OCI-LY1 (cell line): ENCODE data around the gene CCR7.

ENCODE experiments used
- H2AFZ ChIP-seq: fragments of 200-600 bp; sonication (generic), shearing (Covaris generic); 2 replicates; pipeline ENCODE4 v1.6.0; 2014; ENCODE audit warnings: antibody characterized with exemption, mild to moderate bottlenecking, low read length
- H3F3A ChIP-seq: fragments of 200-600 bp; sonication (generic), shearing (Covaris generic); 2 replicates; pipeline ENCODE4 v1.6.0; 2014; ENCODE audit warnings: mild to moderate bottlenecking, antibody characterized with exemption, low read length, moderate library complexity; ENCODE audit not compliant: insufficient read depth
- H3K27ac ChIP-seq: fragments of 200-600 bp; sonication (generic); 2 replicates; pipeline ENCODE4 v1.5.1; 2014; ENCODE audit warnings: low read length, mixed run types, mild to moderate bottlenecking, low read depth; ENCODE audit not compliant: poor library complexity, severe bottlenecking
- H3K27me3 ChIP-seq: fragments of 200-600 bp; sonication (generic); 2 replicates; pipeline ENCODE4 v1.6.0; 2014; ENCODE audit warnings: antibody characterized with exemption, mild to moderate bottlenecking, low read length, moderate library complexity; ENCODE audit not compliant: insufficient read depth
- H3K36me3 ChIP-seq: fragments of 200-600 bp; sonication (generic); 2 replicates; pipeline ENCODE4 v1.6.1; 2014; ENCODE audit warnings: mild to moderate bottlenecking, antibody characterized with exemption, low read length, moderate library complexity, mixed read lengths; ENCODE audit not compliant: insufficient read depth
- H3K4me1 ChIP-seq: fragments of 200-600 bp; sonication (generic); 2 replicates; pipeline ENCODE4 v1.5.1; 2014; ENCODE audit warnings: mild to moderate bottlenecking, low read length, moderate library complexity; ENCODE audit not compliant: insufficient read depth, severe bottlenecking
- H3K4me2 ChIP-seq: fragments of 200-600 bp; sonication (generic), shearing (Covaris generic); 2 replicates; pipeline ENCODE4 v1.6.1; 2014; ENCODE audit warnings: low read length
- H3K4me3 ChIP-seq: fragments of 200-600 bp; sonication (generic); 2 replicates; pipeline ENCODE4 v1.5.1; 2014; ENCODE audit warnings: low read length, low read depth, mild to moderate bottlenecking, mixed read lengths; ENCODE audit not compliant: poor library complexity, severe bottlenecking
- H3K79me2 ChIP-seq: fragments of 200-600 bp; shearing (Covaris generic); 2 replicates; pipeline ENCODE4 v1.6.1; 2016; ENCODE audit warnings: mixed run types, low read length, mixed read lengths; ENCODE audit not compliant: insufficient read depth
- H3K9ac ChIP-seq: fragments of 200-600 bp; sonication (generic), shearing (Covaris generic); 2 replicates; pipeline ENCODE4 v1.6.1; 2014; ENCODE audit warnings: mild to moderate bottlenecking, low read length, mixed read lengths
- H3K9me2 ChIP-seq: fragments of 200-600 bp; sonication (generic), shearing (Covaris generic); 2 replicates; pipeline ENCODE4 v1.6.1; 2014; ENCODE audit warnings: low read depth, mild to moderate bottlenecking, low read length, mixed read lengths
- H3K9me3 ChIP-seq: fragments of 200-600 bp; shearing (Covaris generic); 2 replicates; pipeline ENCODE4 v1.6.1; 2014; ENCODE audit warnings: low read length, mixed read lengths
- H4K20me1 ChIP-seq: fragments of 200-600 bp; sonication (generic), shearing (Covaris generic); 2 replicates; pipeline ENCODE4 v1.6.0; 2016; ENCODE audit warnings: mild to moderate bottlenecking, low read length; ENCODE audit not compliant: insufficient read depth
- EZH2 ChIP-seq: fragments of 200-600 bp; sonication (generic), shearing (Covaris generic); IDR thresholded peaks from 2 replicates; pipeline ENCODE4 v1.8.0; 2017; ENCODE audit warnings: borderline replicate concordance, mixed run types, mild to moderate bottlenecking, antibody characterized with exemption, low read length, moderate library complexity, mixed read lengths
- TF ChIP-seq, protein P1 (sequence below): fragments of 200-600 bp; sonication (generic), shearing (Covaris generic); IDR thresholded peaks from 2 replicates; pipeline ENCODE4 v1.5.1; 2017; ENCODE audit warnings: mild to moderate bottlenecking, antibody characterized with exemption, low read length, moderate library complexity, mixed read lengths

The CCR7 gene

DNA sequence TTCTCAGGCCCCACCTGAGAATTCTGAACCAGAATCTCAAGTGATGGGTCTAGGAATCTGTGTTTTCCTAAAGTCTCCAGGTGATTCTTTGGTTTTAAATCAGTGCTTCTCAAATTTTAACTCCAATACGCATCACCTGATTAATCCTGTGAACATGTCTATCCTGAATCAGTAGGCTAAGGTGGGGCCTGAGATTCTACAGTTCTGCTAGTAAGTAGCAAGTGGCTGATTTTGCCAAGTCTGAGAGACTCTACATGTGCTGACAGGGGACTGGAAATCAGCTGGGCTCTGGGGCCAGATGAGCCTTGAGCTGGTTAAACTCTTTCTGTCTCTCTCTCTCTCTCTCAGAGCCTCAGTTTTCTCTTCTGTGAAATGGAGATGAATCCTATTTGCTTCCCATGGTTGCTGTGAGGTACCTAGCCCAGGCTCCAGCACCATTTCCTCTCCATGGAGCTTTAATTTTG, 9.0 kb downstream of the CCR7 start:
- Histone ChIP-seq H3K9me3 (no peaks in the 10 kb centered on the region), H3K9ac (no peak overlapping the region), H3K4me3 (no peak overlapping the region), H3K27ac (no peak overlapping the region), H3K79me2 (no peaks in the 10 kb centered on the region), H3F3A (no peaks in the 10 kb centered on the region), H3K4me1 (peaks cover 35% of the 10 kb centered on the region), H2AFZ (no peak overlapping the region), H4K20me1 (no peaks in the 10 kb centered on the region), H3K9me2 (no peaks in the 10 kb centered on the region), H3K36me3 (no peaks in the 10 kb centered on the region), H3K4me2 (no peak overlapping the region), H3K27me3 (no peaks in the 10 kb centered on the region)
- no peak for TF ChIP-seq EZH2
- TF ChIP-seq, protein P1, sequence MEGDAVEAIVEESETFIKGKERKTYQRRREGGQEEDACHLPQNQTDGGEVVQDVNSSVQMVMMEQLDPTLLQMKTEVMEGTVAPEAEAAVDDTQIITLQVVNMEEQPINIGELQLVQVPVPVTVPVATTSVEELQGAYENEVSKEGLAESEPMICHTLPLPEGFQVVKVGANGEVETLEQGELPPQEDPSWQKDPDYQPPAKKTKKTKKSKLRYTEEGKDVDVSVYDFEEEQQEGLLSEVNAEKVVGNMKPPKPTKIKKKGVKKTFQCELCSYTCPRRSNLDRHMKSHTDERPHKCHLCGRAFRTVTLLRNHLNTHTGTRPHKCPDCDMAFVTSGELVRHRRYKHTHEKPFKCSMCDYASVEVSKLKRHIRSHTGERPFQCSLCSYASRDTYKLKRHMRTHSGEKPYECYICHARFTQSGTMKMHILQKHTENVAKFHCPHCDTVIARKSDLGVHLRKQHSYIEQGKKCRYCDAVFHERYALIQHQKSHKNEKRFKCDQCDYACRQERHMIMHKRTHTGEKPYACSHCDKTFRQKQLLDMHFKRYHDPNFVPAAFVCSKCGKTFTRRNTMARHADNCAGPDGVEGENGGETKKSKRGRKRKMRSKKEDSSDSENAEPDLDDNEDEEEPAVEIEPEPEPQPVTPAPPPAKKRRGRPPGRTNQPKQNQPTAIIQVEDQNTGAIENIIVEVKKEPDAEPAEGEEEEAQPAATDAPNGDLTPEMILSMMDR = no peak

DNA sequence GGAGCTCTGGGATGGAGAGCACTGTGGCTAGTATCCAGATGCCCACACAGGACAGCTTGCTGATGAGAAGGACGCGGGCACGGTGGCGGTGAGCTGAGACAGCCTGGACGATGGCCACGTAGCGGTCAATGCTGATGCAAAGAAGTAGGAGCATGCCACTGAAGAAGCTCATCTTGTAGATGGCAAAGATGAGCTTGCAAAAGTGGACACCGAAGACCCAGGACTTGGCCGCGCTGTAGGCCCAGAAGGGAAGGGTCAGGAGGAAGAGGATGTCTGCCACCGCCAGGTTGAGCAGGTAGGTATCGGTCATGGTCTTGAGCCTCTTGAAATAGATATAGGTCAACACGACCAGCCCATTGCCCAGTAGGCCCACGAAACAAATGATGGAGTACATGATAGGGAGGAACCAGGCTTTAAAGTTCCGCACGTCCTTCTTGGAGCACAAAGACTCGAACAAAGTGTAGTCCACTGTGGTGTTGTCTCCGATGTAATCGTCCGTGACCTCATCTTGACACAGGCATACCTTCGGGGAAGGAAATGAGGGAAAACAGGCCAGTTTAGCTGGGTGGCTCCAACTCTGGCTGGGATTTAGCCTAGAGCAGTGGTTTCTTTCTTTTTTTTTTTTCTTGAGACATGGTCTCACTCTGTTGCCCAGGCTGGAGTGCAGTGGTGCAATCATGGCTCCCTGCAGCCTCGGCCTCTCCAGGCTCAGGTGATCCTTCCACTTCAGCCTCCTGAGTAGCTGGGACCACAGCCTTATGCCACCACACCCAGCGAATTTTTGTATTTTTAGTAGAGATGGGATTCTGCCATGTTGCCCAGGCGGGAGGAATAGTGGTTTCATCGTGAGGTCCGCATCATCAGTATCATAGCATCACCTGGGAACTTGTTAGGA, 9.7 kb downstream of the CCR7 start:
- no peak overlapping the region for H3K4me3 ChIP-seq
- H3K4me2 ChIP-seq = no peak overlapping the region
- no peaks in the 10 kb centered on the region for H3K27me3 ChIP-seq
- H3K9me3 ChIP-seq = no peaks in the 10 kb centered on the region
- no peaks in the 10 kb centered on the region for H3K36me3 ChIP-seq
- no peaks in the 10 kb centered on the region for H3F3A ChIP-seq
- no peak for TF ChIP-seq EZH2
- TF ChIP-seq, protein P1 = no peak
- H4K20me1 ChIP-seq = no peaks in the 10 kb centered on the region
- no peaks in the 10 kb centered on the region for H3K79me2 ChIP-seq
- no peak overlapping the region for H3K27ac ChIP-seq
- H3K4me1 ChIP-seq = peaks cover 28% of the 10 kb centered on the region
- no peaks in the 10 kb centered on the region for H3K9me2 ChIP-seq
- H2AFZ ChIP-seq = no peak overlapping the region
- no peak overlapping the region for H3K9ac ChIP-seq

DNA sequence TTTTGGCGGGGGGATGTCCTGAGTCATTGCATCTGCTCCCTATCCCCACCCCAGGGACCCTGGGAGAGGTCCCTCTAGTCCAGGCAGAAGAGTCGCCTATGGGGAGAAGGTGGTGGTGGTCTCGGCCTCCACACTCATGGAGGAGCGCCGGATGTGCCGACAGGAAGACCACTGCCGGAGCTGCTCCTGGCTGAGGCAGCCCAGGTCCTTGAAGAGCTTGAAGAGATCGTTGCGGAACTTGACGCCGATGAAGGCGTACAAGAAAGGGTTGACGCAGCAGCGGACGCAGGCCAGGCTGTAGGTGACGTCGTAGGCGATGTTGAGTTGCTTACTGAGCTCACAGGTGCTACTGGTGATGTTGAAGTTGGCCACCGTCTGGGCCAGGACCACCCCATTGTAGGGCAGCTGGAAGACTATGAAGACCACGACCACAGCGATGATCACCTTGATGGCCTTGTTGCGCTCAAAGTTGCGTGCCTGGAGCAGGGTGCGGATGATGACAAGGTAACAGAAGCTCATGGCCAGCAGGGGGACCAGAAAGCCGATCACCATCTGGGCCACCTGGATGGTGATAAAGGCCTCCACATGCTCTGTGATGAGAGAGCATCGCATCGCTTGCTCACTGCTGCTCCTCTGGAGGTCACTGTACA, 10.5 kb downstream of the CCR7 start:
- Histone ChIP-seq H3K9me3 (no peaks in the 10 kb centered on the region), H3K9ac (no peak overlapping the region), H3K27ac (no peak overlapping the region), H3K79me2 (no peaks in the 10 kb centered on the region), H3K4me2 (no peak overlapping the region), H3K9me2 (no peaks in the 10 kb centered on the region), H3K4me3 (no peak overlapping the region), H3F3A (no peaks in the 10 kb centered on the region), H3K27me3 (no peaks in the 10 kb centered on the region), H2AFZ (no peak overlapping the region), H4K20me1 (no peaks in the 10 kb centered on the region), H3K4me1 (peaks cover 20% of the 10 kb centered on the region), H3K36me3 (no peaks in the 10 kb centered on the region)
- TF ChIP-seq, protein P1 = no peak
- no peak for TF ChIP-seq EZH2
